ENCODE data around the gene DKK1. TPM values are rescaled to one million over a fixed set of nuclear protein-coding genes. Genes with fewer than 3 reads are reported as not detected.

Gene DKK1
- total and polyA plus RNA-seq, 10 donors, result 0.44 to 7.7 (median 3.5) TPM; not detected in 2

DNA sequence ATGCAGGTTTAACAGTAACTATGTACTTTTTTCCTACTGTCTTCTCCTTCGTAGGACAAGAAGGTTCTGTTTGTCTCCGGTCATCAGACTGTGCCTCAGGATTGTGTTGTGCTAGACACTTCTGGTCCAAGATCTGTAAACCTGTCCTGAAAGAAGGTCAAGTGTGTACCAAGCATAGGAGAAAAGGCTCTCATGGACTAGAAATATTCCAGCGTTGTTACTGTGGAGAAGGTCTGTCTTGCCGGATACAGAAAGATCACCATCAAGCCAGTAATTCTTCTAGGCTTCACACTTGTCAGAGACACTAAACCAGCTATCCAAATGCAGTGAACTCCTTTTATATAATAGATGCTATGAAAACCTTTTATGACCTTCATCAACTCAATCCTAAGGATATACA is 2.4 kb downstream of the DKK1 start:
- H3K9me3 ChIP-seq, result no peaks in the 10 kb centered on the region
- H3K27me3 ChIP-seq (replicated peaks in 1 of 7), result peaks cover 1 to 44% (median 29%) of the 10 kb centered on the region in 7 donors
- H3K4me3 ChIP-seq, result no peak overlapping the region
- H3K36me3 ChIP-seq, result no peaks in the 10 kb centered on the region
- TF ChIP-seq POLR2AphosphoS5 (IDR thresholded peaks at IDR 0.05) (no peak), POLR2A (IDR thresholded peaks at IDR 0.05) (no peak), CTCF (IDR thresholded peaks at IDR 0.05 in 8 of 11, conservative IDR thresholded peaks at IDR 0.05 in 3 of 11) (no peak)
- WGBS, 5 donors, result 86 to 95% (median 92%) methylated on average over 4 of the region's 4 CpGs
- peaks cover 0 to 30% (median 20%) of the 10 kb centered on the region in 6 donors for H3K4me1 ChIP-seq
- intact Hi-C loops (cut with DNase I; ENCODE audit: low total_unique reads), result no loop called here
- H3K27ac ChIP-seq, result no peak overlapping the region
- no peak for DNase-seq

GRCh38 chr10:52318136-52318701 is 4.1 kb downstream of the DKK1 start:
- no peak for TF ChIP-seq CTCF (IDR thresholded peaks at IDR 0.05 in 8 of 11, conservative IDR thresholded peaks at IDR 0.05 in 3 of 11)
- TF ChIP-seq POLR2A (IDR thresholded peaks at IDR 0.05), result no peak
- no peak for TF ChIP-seq POLR2AphosphoS5 (IDR thresholded peaks at IDR 0.05)
- 74 to 80% (median 74%) methylated on average over 5 of the region's 5 CpGs for WGBS, 5 donors
- Histone ChIP-seq H3K27ac (no peak overlapping the region), H3K36me3 (no peaks in the 10 kb centered on the region), H3K4me1 (peaks cover 0 to 23% (median 15%) of the 10 kb centered on the region in 6 donors), H3K4me3 (no peak overlapping the region), H3K27me3 (replicated peaks in 1 of 7) (peaks cover 0 to 27% (median 14%) of the 10 kb centered on the region in 7 donors), H3K9me3 (no peaks in the 10 kb centered on the region)
- intact Hi-C loops (cut with DNase I; ENCODE audit: low total_unique reads), result no loop called here
- no peak for DNase-seq

DNA sequence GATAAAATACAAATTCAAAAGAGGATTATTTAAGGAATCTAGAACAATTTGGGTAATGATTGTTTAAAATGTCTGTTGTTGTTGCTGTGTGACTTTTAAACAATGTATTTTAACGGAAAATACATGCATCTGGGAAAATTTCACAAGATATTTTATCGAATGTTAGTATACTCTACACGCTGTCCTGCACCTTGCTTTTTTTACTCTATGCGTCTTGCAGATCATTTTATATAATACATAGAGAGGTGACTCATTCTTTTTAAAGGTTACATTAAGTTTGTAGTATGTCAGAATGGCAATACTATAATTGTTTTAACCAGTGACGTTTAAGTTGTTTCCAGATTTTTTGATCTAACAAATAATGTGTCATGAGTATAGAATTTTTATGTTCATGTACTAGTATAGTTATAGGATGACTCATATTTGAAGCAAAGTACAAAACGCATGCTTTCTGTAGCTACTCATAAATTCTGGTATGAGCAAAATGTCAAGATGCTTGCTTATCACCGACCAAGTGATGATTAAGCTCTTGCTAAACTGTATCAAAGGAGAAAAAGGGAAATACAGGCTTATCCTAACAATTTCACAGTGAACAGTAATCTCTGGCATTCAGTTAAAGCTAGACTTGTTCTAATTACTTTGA is 4.9 kb downstream of the DKK1 start:
- Histone ChIP-seq H3K4me1 (peaks cover 0 to 16% (median 9%) of the 10 kb centered on the region in 6 donors), H3K27ac (no peak overlapping the region), H3K27me3 (replicated peaks in 1 of 7) (peaks cover 0 to 19% (median 9%) of the 10 kb centered on the region in 7 donors), H3K36me3 (no peaks in the 10 kb centered on the region), H3K4me3 (no peak overlapping the region), H3K9me3 (no peaks in the 10 kb centered on the region)
- intact Hi-C loops (cut with DNase I; ENCODE audit: low total_unique reads), result no loop called here
- 79 to 90% (median 84%) methylated on average over 7 of the region's 7 CpGs for WGBS, 5 donors
- no peak for TF ChIP-seq POLR2AphosphoS5 (IDR thresholded peaks at IDR 0.05)
- TF ChIP-seq CTCF (IDR thresholded peaks at IDR 0.05 in 8 of 11, conservative IDR thresholded peaks at IDR 0.05 in 3 of 11), result no peak
- TF ChIP-seq POLR2A (IDR thresholded peaks at IDR 0.05), result no peak
- DNase-seq, result no peak

- peaks cover 0 to 10% (median 0%) of the 10 kb centered on the region in 7 donors for H3K27me3 ChIP-seq (replicated peaks in 1 of 7)
- H3K36me3 ChIP-seq, result no peaks in the 10 kb centered on the region
- 85 to 95% (median 86%) methylated on average over 2 of the region's 2 CpGs for WGBS, 5 donors
- DNase-seq, result no peak
- intact Hi-C loops (cut with DNase I; ENCODE audit: low total_unique reads), result no loop called here
- no peak overlapping the region for H3K4me3 ChIP-seq
- peaks cover 0 to 6% (median 0%) of the 10 kb centered on the region in 6 donors for H3K4me1 ChIP-seq
- H3K27ac ChIP-seq, result no peak overlapping the region
- H3K9me3 ChIP-seq, result no peaks in the 10 kb centered on the region
- TF ChIP-seq POLR2AphosphoS5 (IDR thresholded peaks at IDR 0.05), result no peak
- TF ChIP-seq POLR2A (IDR thresholded peaks at IDR 0.05), result no peak
- TF ChIP-seq CTCF (IDR thresholded peaks at IDR 0.05 in 8 of 11, conservative IDR thresholded peaks at IDR 0.05 in 3 of 11), result no peak
These were observed 5.8 kb downstream of the DKK1 start for GRCh38 chr10:52319926-52320325.

Measured in spleen (tissue), 11 donors.